ENCODE results near the gene TRIM72. TPM values are rescaled to one million over a fixed set of nuclear protein-coding genes. Genes with fewer than 3 reads are reported as not detected.

TRIM72 gene
- total RNA-seq, 4 donors from 2014 or later, result under 0.01 TPM; not detected in 3

- no peaks in the 10 kb centered on the region for H3K9me3 ChIP-seq
- TF ChIP-seq CTCF (IDR thresholded peaks at IDR 0.05) (no peak), POLR2A (IDR thresholded peaks at IDR 0.05) (no peak)
- intact Hi-C loops (cut with DNase I; ENCODE audit: low total_unique reads), result no loop called here
- H3K36me3 ChIP-seq, result no peaks in the 10 kb centered on the region
- H3K4me3 ChIP-seq, result peak overlapping the region; percentile 23 to 39
- H3K4me1 ChIP-seq, result peaks cover 0 to 9% of the 10 kb centered on the region in 2 donors
- H3K27me3 ChIP-seq, result peaks cover 0 to 12% of the 10 kb centered on the region in 2 donors
- H3K27ac ChIP-seq, result no peak overlapping the region
- no peak for DNase-seq
Measured at GRCh38 chr16:31214708-31215286, 878 bp downstream of the TRIM72 start.

GRCh38 chr16:31215287-31216162 lies 1.6 kb downstream of the TRIM72 start:
- peak; percentile 36 to 51 for DNase-seq
- Histone ChIP-seq H3K36me3 (no peaks in the 10 kb centered on the region), H3K9me3 (no peaks in the 10 kb centered on the region), H3K4me3 (peak overlapping the region; percentile 23 to 39), H3K27ac (no peak overlapping the region), H3K4me1 (peaks cover 0 to 9% of the 10 kb centered on the region in 2 donors), H3K27me3 (peaks cover 0 to 12% of the 10 kb centered on the region in 2 donors)
- intact Hi-C loops (cut with DNase I; ENCODE audit: low total_unique reads), result no loop called here
- TF ChIP-seq POLR2A (IDR thresholded peaks at IDR 0.05) (no peak), CTCF (IDR thresholded peaks at IDR 0.05) (no peak)

- TF ChIP-seq CTCF (IDR thresholded peaks at IDR 0.05) (no peak), POLR2A (IDR thresholded peaks at IDR 0.05) (no peak)
- DNase-seq, result no peak
- Histone ChIP-seq H3K27ac (no peak within 1 kb of the TSS), H3K4me1 (peaks cover 0 to 9% of the 10 kb centered on the region in 2 donors), H3K36me3 (no peaks in the 10 kb centered on the region), H3K27me3 (peaks cover 0 to 12% of the 10 kb centered on the region in 2 donors), H3K9me3 (no peaks in the 10 kb centered on the region), H3K4me3 (no peak within 1 kb of the TSS)
- intact Hi-C loops (cut with DNase I; ENCODE audit: low total_unique reads), result no loop called here
Measured at GRCh38 chr16:31216422-31217135, 2.7 kb downstream of the TRIM72 start, which contains the start of gene PYDC1. Gene PYDC1, minus strand, starts transcription at chr16:31217135. Its CDS starts 107 bp downstream, at chr16:31217028.

GRCh38 chr16:31217136-31217530 lies 3.2 kb downstream of the TRIM72 start:
- DNase-seq, result no peak
- TF ChIP-seq CTCF (IDR thresholded peaks at IDR 0.05) (no peak), POLR2A (IDR thresholded peaks at IDR 0.05) (no peak)
- Histone ChIP-seq H3K36me3 (no peaks in the 10 kb centered on the region), H3K4me3 (no peak overlapping the region), H3K9me3 (no peaks in the 10 kb centered on the region), H3K27me3 (peaks cover 0 to 12% of the 10 kb centered on the region in 2 donors), H3K4me1 (peaks cover 0 to 9% of the 10 kb centered on the region in 2 donors), H3K27ac (no peak overlapping the region)
- intact Hi-C loops (cut with DNase I; ENCODE audit: low total_unique reads), result no loop called here

Data from uterus (tissue), 4 donors.